Heart right ventricle (tissue), 16 donors: ENCODE data around the gene CCT8. TPM values are rescaled to one million over a fixed set of nuclear protein-coding genes. Genes with fewer than 3 reads are reported as not detected.

Experiments used
- ATAC-seq, 8 donors: fragments of 200-7000 bp; cut with Tn5 transposase; one replicate each; pipeline ENCODE4 v1.9.1; 2020; ENCODE audit warnings: mild to moderate bottlenecking in 8 of 8, moderate library complexity in 8 of 8, moderate number of reproducible peaks in 1 of 8
- DNase-seq, 2 donors: peaks; one replicate each; pipeline ENCODE4 v3.0.0-alpha.2; 2020
- H3K27ac ChIP-seq, 10 donors: fragments of 200-600 bp; sonication (generic) in 2 of 10; one replicate each; pipeline versions ENCODE4 v1.5.0 to v1.8.0; 2020 to 2022; ENCODE audit warnings: mild to moderate bottlenecking in 3 of 10
- H3K27me3 ChIP-seq, 7 donors: fragments of 200-600 bp; one replicate each; pipeline ENCODE4 v1.8.0; 2021 to 2022; ENCODE audit warnings: mild to moderate bottlenecking in 2 of 7
- H3K36me3 ChIP-seq, 9 donors: fragments of 200-600 bp; sonication (generic) in 1 of 9; one replicate each; pipeline versions ENCODE4 v1.5.0 to v1.8.0; 2020 to 2022; ENCODE audit warnings: mild to moderate bottlenecking in 2 of 9
- H3K4me1 ChIP-seq, 9 donors: fragments of 200-600 bp; sonication (generic) in 1 of 9; one replicate each; pipeline versions ENCODE4 v1.5.0 to v1.8.0; 2020 to 2022; ENCODE audit warnings: mild to moderate bottlenecking in 4 of 9
- H3K4me3 ChIP-seq, 10 donors: fragments of 200-600 bp; sonication (generic) in 2 of 10; one replicate each; pipeline versions ENCODE4 v1.5.0 to v1.8.0; 2020 to 2022; ENCODE audit warnings: mild to moderate bottlenecking in 7 of 10, moderate library complexity in 2 of 10
- H3K9me3 ChIP-seq, 11 donors: fragments of 200-600 bp in 10 of 11; sonication (generic) in 2 of 11; one replicate each; pipeline versions ENCODE4 v1.5.0 to v1.8.0; 2013 to 2022; ENCODE audit warnings: mild to moderate bottlenecking in 2 of 11, control low read depth in 1 of 11, moderate library complexity in 1 of 11
- CTCF ChIP-seq, 9 donors: fragments of 200-600 bp; sonication (generic) in 2 of 9; IDR thresholded peaks; one replicate each; pipeline versions ENCODE4 v1.5.0 to v1.8.0; 2021 to 2022; ENCODE audit warnings: antibody characterized with exemption in 9 of 9, mild to moderate bottlenecking in 5 of 9, moderate library complexity in 1 of 9
- WGBS, 2 donors: extraction: QIAGEN DNeasy Blood & Tissue Kit; methylation state at CpG; one replicate each; pipeline ENCODE4 v1.1.7; 2013; ENCODE audit warnings: inconsistent platforms in 1 of 2; 5-methylcytosine and 5-hydroxymethylcytosine counted together
- intact Hi-C, 10 donors: fragments of 100-400 bp; cut with DNase I; formaldehyde crosslinking; loops; one replicate each; pipeline versions ENCODE4 v1.11.1 to v1.14.2; 2022
- polyA plus RNA-seq, 2 donors: library from polyadenylated mRNA; stranded (reverse); fragments of 200-250 nt; gene quantifications; one replicate each; pipeline ENCODE4 v1.2.3, GENCODE V29; 2013
- total RNA-seq, 10 donors: library from RNA; stranded (reverse); fragmentation: NEBNext Ultra II Directional in 3 of 10; extraction: Animal tissue kit (Norgen Biotek cat#: 25700) in 3 of 10; gene quantifications; one replicate each; pipeline versions ENCODE4 v1.2.1 to v1.2.4, GENCODE V29; 2021 to 2023
- donor health status: Arrhythmogenic right ventricular cardiomyopathy.
- donor health status: ischemic (EF 13 %, LVEDD 7.1; RV severe dilation, severe dysfunction).
- donor health status: healthy with polysubstance abuse.
- donor health status: DM: no; HTN: yes; CAD: no.
- donor health status: DM: no; HTN: no; CAD: no.
- donor health status: ischemic (EF 25% LVEDD 6.9; RV normal size, moderate dysfunction).
- donor health status: ischemic (EF 25% LVEDD 5.7; RV mildly dilated, moderate dysfunction).
- donor health status: healthy.
- donor health status: DM: yes; HTN: yes; CAD: no.
- donor health status: Ischemic cardiomyopathy.
- donor health status: ischemic (EF 35%, LVEDD 5.7; RV mildly dilated, moderate dysfunction).
- donor health status: nonischemic (EF 11% LVEDD 7.7; RV severe dilation, severe dysfunction).
- donor health status: DM: yes; HTN: yes; CAD: no.
- donor health status: PGD.
- donor health status: ischemic (EF 29% LVEDD 5.4; RV normal size, mild dysfunction).
- donor health status: nonischemic (EF 23%, LVEDD 6.1; RV moderate dilation, normal function).

Gene CCT8
- total and polyA plus RNA-seq, 12 donors = 75.6 to 156 (median 112) TPM

- intact Hi-C loops = loop anchor here in 2 of 10 donors (10.0 kb wide), 2 partner anchors 90 to 100 kb away; no protein-coding TSS in a partner anchor
- no peaks in the 10 kb centered on the region for H3K27me3 ChIP-seq
- H3K4me1 ChIP-seq = peaks cover 0 to 16% (median 7%) of the 10 kb centered on the region in 9 donors
- DNase-seq (no peak), ATAC-seq (peak in 2 of 8 donors; percentile 20 to 42)
- H3K27ac ChIP-seq = no peak overlapping the region
- WGBS, 2 donors = 59 to 61% methylated on average over 3 of the region's 3 CpGs
- no peak overlapping the region for H3K4me3 ChIP-seq
- no peaks in the 10 kb centered on the region for H3K9me3 ChIP-seq
- H3K36me3 ChIP-seq = peaks cover 0 to 100% (median 81%) of the 10 kb centered on the region in 9 donors
- no peak for TF ChIP-seq CTCF (IDR thresholded peaks at IDR 0.05)
Measured at GRCh38 chr21:29064850-29065481, 8.5 kb downstream of the CCT8 start.

GRCh38 chr21:29056538-29057050 lies 16.9 kb downstream of the CCT8 start:
- ATAC-seq (no peak), DNase-seq (no peak)
- peaks cover 0 to 100% (median 77%) of the 10 kb centered on the region in 9 donors for H3K36me3 ChIP-seq
- intact Hi-C loops = no loop called here
- H3K9me3 ChIP-seq = no peaks in the 10 kb centered on the region
- no peaks in the 10 kb centered on the region for H3K27me3 ChIP-seq
- no peak overlapping the region for H3K27ac ChIP-seq
- TF ChIP-seq CTCF (IDR thresholded peaks at IDR 0.05) = no peak
- 85 to 86% methylated on average over 3 of the region's 3 CpGs for WGBS, 2 donors
- H3K4me3 ChIP-seq = no peak overlapping the region
- no peaks in the 10 kb centered on the region for H3K4me1 ChIP-seq

- ATAC-seq = no peak
- Histone ChIP-seq H3K4me3 (no peak overlapping the region), H3K9me3 (no peaks in the 10 kb centered on the region), H3K36me3 (peaks cover 0 to 100% (median 77%) of the 10 kb centered on the region in 9 donors), H3K27me3 (no peaks in the 10 kb centered on the region), H3K4me1 (no peaks in the 10 kb centered on the region), H3K27ac (no peak overlapping the region)
- WGBS, 2 donors = 71 to 73% methylated on average over 1 of the region's 1 CpG
- intact Hi-C loops = no loop called here
- no peak for TF ChIP-seq CTCF (IDR thresholded peaks at IDR 0.05)
- no peak for DNase-seq
Measured at GRCh38 chr21:29056005-29056404, 17.4 kb downstream of the CCT8 start.

GRCh38 chr21:29055080-29055479 lies 18.4 kb downstream of the CCT8 start:
- Histone ChIP-seq H3K27ac (no peak overlapping the region), H3K4me1 (no peaks in the 10 kb centered on the region), H3K9me3 (no peaks in the 10 kb centered on the region), H3K4me3 (no peak overlapping the region), H3K27me3 (no peaks in the 10 kb centered on the region), H3K36me3 (peaks cover 0 to 100% (median 76%) of the 10 kb centered on the region in 9 donors)
- intact Hi-C loops = no loop called here
- DNase-seq = no peak
- ATAC-seq = peak in 2 of 8 donors; percentile 17 to 22
- no peak for TF ChIP-seq CTCF (IDR thresholded peaks at IDR 0.05)
- WGBS, 2 donors = 89 to 91% methylated on average over 5 of the region's 5 CpGs
